Dedifferentiated amniotic fluid mesenchymal stem cell (primary cell): Measurements from ENCODE around the gene SMPD3.

ENCODE experiments used
- DNase-seq: peaks from one replicate; pipeline ENCODE4 v3.0.0-alpha.2; 2016; ENCODE audit errors: extremely low spot score

Gene SMPD3

DNA sequence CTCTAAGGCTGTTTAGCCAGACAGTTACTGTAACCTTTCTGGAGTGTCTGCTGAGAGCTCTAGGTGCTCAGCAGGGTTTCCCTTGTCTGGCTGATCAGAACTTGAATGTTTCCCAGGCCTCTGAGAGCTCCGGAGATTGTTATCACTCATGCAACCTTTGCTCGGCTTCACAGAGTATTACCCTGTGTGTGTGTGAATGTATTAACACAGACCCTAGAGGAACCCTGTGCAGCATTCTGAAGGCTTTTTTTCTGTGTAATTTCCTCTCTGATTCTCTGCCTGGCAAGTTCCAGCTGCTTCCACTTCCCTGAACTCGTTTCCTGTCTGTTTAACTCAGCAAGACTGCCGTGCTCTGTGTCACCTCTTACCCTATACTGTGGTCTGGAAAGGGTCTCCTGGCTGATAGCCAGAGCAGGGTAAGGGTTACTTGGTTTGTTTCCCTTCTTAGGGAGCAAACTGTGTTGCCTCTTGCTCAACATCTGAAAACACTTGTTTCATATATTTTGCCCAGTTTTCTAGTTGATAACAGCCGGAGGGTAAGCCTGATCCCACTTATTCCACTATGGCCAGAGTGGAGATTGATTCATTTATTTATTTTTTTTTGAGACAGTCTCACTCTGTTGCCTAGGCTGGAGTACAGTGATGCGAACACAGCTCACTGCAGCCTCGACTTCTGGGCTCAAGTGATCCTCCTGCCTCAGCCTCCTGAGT lies 115.7 kb downstream of the SMPD3 start:
- DNase-seq = no peak

- peak; percentile 33 for DNase-seq
These were observed 116.4 kb downstream of the SMPD3 start for GRCh38 chr16:68331879-68332410.

DNA sequence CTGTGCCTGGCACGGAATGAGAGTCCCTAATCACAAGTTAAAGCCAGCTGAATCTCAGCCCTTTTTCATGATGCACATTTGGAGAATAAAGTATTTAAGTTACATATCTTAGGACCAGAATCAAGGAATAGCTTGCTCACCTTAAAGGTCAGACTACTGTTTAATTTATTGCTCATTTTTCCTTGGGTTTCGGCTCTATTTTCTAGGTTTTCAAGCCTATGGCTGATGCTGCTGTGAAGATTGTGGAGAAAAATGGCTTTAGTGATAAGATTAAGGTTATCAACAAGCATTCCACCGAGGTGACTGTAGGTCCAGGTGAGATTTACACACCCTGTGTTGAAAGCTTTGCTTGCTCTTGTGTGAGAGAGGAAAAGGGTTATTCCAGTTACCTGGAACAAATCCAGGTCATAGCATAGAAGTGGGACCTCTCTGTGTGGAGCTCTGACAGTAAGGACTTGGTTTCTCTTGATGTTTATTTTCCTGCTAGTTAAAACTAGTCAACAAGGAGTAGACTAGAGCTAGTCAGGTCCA lies 119.4 kb downstream of the SMPD3 start:
- no peak for DNase-seq

DNA sequence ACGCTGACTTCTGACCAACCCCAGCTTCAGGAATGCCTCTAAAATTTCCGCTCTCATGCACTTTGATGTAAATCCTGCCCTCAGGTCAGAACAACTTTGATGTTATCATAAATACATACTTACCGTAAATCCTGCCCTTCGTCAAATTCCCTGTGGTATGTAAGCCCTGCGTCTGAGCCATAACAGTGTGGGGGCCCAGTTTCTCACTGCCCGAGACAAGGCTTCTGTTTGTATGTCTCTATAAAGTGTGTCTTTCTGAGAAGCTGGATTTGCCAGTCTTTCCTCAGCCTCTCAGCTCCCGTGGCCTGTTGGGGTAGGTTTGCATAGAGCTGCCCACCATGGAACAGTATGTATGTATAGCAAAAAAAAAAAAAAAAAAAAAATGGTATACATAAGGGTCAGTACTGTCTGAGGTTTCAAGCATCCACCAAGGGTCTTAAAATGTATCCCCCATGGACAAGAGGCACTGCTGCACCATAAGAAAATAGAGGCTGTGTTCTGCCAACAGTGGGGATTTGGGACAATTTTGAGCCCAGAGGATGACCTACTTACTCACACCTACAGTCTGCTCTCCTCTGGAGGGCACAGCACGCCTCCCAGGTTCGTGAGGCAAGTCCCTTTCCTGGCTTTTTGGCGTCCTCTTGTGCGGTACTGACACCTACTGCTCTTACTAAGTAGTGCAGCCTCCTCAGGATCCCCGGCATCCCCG lies 120.0 kb downstream of the SMPD3 start:
- peak; percentile 88 for DNase-seq

- no peak for DNase-seq
These were observed 123.4 kb downstream of the SMPD3 start for GRCh38 chr16:68324780-68325357.

DNA sequence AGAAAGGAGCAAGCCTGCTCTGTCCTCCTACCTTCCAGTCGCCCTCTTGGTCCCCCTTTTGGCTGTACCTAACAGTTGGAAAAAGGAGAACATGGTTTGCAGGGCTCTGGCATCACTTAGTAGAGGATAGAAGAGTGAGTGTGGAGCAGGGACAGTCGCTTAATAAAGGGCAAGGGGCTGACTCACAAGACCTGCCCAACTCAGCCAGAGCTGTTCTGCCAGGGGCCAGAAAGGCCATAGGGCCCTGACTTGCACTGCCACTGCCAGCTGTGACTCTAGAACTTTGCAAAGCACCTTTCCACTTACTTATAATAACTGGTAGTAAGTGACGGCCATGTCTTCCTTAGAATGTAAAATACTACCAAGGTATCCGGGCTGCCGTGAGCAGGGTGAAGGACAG lies 124.0 kb downstream of the SMPD3 start:
- DNase-seq = no peak

DNA sequence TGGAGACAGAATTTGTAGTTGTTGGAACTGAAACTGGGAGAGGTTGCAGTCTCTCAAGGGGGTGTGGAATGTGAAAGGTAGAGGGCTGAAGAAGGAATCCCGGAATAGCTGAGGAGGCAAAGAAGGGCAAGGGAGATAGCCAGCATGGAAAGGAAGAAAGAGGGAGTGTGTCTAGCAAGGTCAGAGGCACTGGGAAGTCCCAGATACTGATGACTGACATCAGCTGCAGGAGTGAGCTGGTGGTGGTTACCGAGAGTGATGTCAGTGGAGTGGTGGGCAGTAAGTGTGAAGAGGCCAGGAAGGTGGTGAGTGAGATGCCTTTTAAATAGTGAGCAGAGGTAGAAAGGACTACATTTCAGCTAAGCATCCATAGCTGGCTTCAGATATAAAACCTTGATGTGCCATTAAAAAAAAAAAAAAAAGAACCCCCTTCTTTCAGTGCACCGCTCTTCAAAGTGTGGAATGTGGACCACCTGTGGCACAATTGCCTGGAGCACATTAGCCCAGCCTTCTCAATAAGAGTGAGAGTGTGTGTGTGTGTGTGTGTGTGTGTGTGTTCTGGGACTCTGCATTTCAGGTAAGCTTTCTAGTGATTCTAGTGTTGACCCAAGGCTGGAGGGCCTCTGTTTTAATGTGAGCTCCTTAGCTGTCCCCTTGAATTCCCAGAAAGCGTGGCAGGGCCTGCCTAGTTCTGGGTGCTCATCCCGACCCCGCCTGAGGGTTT lies 129.0 kb downstream of the SMPD3 start:
- DNase-seq = no peak

DNA sequence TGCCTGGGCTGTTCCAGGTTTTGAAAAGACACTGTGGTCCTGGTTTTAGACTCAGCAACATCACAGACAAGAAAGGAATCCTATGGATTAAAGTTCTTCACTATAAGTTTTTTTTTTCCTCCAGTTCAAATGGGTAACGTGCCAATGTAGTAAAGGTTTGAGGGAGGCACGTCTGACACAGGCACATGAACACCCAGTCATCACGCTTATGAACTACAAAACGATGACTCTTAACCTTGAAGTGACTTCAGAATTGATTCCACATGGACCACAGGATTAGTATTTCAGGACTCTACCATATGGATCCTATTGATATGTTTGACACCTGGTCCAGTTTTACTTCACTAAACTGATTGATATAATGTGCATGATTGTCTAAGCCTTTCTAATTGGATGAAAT lies 135.2 kb downstream of the SMPD3 start:
- no peak for DNase-seq

DNA sequence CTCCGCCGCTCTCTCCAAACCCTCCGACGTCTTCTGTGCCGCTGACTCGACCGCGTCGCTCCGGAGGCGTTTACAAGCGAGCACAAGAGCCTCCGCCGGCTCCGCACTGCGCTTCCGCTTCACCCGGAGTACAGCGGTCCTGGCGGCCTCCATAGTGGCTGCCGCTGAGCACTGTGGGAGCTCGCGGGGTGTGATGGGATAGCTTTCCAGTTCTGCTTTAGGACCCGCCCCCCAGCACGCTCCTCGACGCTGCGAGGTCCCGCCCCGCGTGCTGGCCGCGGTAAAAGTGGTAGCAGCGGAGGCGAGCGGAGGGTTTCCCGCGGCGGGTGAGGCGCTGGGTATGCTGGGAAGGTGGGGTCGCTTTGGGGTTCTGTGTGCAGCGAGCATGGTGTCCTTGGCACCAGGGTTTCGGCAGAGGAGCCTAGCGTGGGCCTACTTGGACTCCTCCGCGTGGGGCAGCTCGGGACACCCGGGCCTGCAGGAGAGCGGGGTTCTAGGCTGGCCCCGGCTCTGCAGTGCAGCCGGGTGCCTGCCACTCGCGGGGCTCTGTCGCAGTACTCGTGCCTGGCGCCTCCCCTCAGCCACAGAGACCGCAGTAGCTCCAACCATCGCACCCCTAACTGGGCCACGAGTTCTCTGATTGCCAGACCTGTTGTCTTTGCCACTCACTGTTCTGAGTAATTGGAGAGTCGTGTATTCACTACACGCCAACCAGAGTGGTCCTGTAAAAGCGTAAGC lies 137.4 kb downstream of the SMPD3 start, which contains the start of the genes PRMT7 and SLC7A6OS:
Gene PRMT7 (plus strand): TSS at position 246 of the 738 bp plus-strand sequence. CDS start 4,961 bp downstream, outside the sequence.
Gene SLC7A6OS (minus strand): TSS at position 173 of the 738 bp plus-strand sequence. CDS start 20 bp downstream, at position 153.
- DNase-seq = peak; percentile 90

DNA sequence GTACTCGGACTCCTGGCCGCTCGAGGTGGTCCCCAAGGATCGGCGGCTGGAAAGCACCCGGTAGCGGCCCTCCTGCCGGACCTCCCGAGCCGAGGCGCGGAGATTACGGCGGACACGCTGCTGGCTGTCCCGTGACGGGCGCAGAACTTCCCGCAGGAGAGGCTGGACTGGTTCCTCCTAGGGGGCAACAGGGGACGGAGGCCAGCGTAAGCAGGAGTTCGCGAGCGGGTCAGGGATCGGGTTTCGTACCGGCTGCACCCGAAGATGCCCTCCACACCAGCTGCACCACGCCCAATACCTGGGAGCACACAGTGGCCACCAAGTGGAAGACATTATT lies 137.9 kb downstream of the SMPD3 start:
- no peak for DNase-seq

- no peak for DNase-seq
These were observed 138.5 kb downstream of the SMPD3 start for GRCh38 chr16:68309799-68310198.
